Left ventricle myocardium inferior (tissue), 1 donor: Measurements from ENCODE around the gene CD46. TPM values are rescaled to one million over a fixed set of nuclear protein-coding genes. Genes with fewer than 3 reads are reported as not detected.

Experiments
- DNase-seq: peaks from one replicate; pipeline ENCODE4 v3.0.0-alpha.2; 2020
- H3K27ac ChIP-seq: fragments of 200-600 bp; replicated peaks from 2 replicates; pipeline ENCODE4 v1.8.0; 2021
- H3K27me3 ChIP-seq: fragments of 200-600 bp; 2 replicates; pipeline ENCODE4 v1.8.0; 2021; ENCODE audit warnings: low read depth
- H3K36me3 ChIP-seq: fragments of 200-600 bp; 2 replicates; pipeline ENCODE4 v1.8.0; 2021
- H3K4me1 ChIP-seq: fragments of 200-600 bp; 2 replicates; pipeline ENCODE4 v1.8.0; 2021
- H3K4me3 ChIP-seq: fragments of 200-600 bp; 2 replicates; pipeline ENCODE4 v1.8.0; 2021; ENCODE audit warnings: mild to moderate bottlenecking, moderate library complexity
- H3K9me3 ChIP-seq: fragments of 200-600 bp; replicated peaks from 2 replicates; pipeline ENCODE4 v1.8.0; 2021
- CTCF ChIP-seq: fragments of 200-600 bp; IDR thresholded peaks from 2 replicates; pipeline ENCODE4 v1.8.0; 2021; ENCODE audit warnings: antibody characterized with exemption, mild to moderate bottlenecking, borderline replicate concordance
- intact Hi-C: fragments of 100-400 bp; cut with micrococcal nuclease; formaldehyde crosslinking; loops from one replicate; pipeline ENCODE4 v1.11.0; 2022
- total RNA-seq: library from RNA; stranded (reverse); fragmentation: NEBNext Ultra II Directional; extraction: Animal tissue kit (Norgen Biotek cat#: 25700); gene quantifications from one replicate; pipeline ENCODE4 v1.2.1, GENCODE V29; 2021
- donor health status: DM: no; HTN: yes; CAD: no; lungs with severe emphysema.

Gene CD46
- total RNA-seq, 1 donor from 2014 or later: 105 TPM

DNA sequence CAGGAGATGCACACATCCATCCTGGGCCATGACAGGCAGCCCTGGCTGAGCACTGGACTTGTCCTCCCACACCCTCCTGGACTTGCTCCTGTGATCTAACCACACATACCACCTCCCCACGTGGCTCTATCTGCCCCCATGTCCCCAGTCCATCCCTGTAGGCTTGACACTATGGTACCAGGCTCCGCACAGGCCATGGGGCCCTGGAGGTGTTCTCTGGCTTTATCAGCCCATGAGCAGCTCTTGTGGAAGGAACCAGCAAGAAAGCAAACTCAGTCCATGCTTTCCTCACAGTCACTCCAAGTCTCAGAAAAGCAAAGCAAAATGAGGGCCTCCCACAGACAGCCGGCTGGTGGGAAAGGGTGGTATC lies 61.6 kb downstream of the CD46 start:
- intact Hi-C loops: no loop called here
- H3K4me3 ChIP-seq: peak overlapping the region; percentile 54
- peak overlapping the region; percentile 97 for H3K27ac ChIP-seq
- H3K9me3 ChIP-seq: no peaks in the 10 kb centered on the region
- no peak for DNase-seq
- TF ChIP-seq CTCF: no peak
- H3K4me1 ChIP-seq: peaks cover 97% of the 10 kb centered on the region
- H3K36me3 ChIP-seq: peaks cover 93% of the 10 kb centered on the region
- no peaks in the 10 kb centered on the region for H3K27me3 ChIP-seq

GRCh38 chr1:207813946-207814345 lies 62.1 kb downstream of the CD46 start:
- Histone ChIP-seq H3K36me3 (peaks cover 93% of the 10 kb centered on the region), H3K4me3 (peak overlapping the region; percentile 54), H3K4me1 (peaks cover 97% of the 10 kb centered on the region), H3K27me3 (no peaks in the 10 kb centered on the region), H3K9me3 (no peaks in the 10 kb centered on the region), H3K27ac (peak overlapping the region; percentile 97)
- no peak for TF ChIP-seq CTCF
- DNase-seq: no peak
- intact Hi-C loops: no loop called here

- H3K36me3 ChIP-seq: peaks cover 93% of the 10 kb centered on the region
- H3K9me3 ChIP-seq: no peaks in the 10 kb centered on the region
- DNase-seq: no peak
- intact Hi-C loops: no loop called here
- H3K4me1 ChIP-seq: peaks cover 97% of the 10 kb centered on the region
- peak overlapping the region; percentile 54 for H3K4me3 ChIP-seq
- H3K27me3 ChIP-seq: no peaks in the 10 kb centered on the region
- TF ChIP-seq CTCF: no peak
- H3K27ac ChIP-seq: peak overlapping the region; percentile 97
These were observed 62.6 kb downstream of the CD46 start for GRCh38 chr1:207814469-207814868.

DNA sequence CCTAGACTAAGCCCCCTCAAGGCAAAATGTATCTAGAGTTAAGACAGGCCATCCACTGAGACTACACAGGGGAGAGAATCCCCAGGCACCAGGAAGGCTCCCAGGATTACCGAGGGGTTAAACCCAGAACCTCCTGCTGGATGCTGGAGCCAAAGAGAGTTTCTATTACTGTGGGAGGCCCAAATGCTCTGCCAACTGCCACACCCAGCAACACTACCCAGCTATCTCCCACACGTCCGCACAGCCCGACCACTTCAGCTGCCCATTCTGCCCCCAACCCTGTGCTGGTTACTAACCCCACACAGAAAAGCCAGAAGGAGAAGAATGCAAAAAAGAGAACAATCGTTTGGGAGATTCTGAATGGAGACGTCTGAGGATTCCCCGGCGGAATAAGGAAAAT lies 63.6 kb downstream of the CD46 start:
- H3K36me3 ChIP-seq: peaks cover 92% of the 10 kb centered on the region
- H3K9me3 ChIP-seq: no peaks in the 10 kb centered on the region
- intact Hi-C loops: no loop called here
- TF ChIP-seq CTCF: no peak
- H3K4me1 ChIP-seq: peaks cover 97% of the 10 kb centered on the region
- H3K27ac ChIP-seq: peak overlapping the region; percentile 97
- no peaks in the 10 kb centered on the region for H3K27me3 ChIP-seq
- H3K4me3 ChIP-seq: peak overlapping the region; percentile 54
- no peak for DNase-seq

- no peak for TF ChIP-seq CTCF
- no peak for DNase-seq
- H3K36me3 ChIP-seq: peaks cover 92% of the 10 kb centered on the region
- no peaks in the 10 kb centered on the region for H3K27me3 ChIP-seq
- intact Hi-C loops: no loop called here
- no peaks in the 10 kb centered on the region for H3K9me3 ChIP-seq
- H3K27ac ChIP-seq: peak overlapping the region; percentile 97
- H3K4me1 ChIP-seq: peaks cover 97% of the 10 kb centered on the region
- H3K4me3 ChIP-seq: peak overlapping the region; percentile 54
These were observed 64.0 kb downstream of the CD46 start for GRCh38 chr1:207815913-207816291.

DNA sequence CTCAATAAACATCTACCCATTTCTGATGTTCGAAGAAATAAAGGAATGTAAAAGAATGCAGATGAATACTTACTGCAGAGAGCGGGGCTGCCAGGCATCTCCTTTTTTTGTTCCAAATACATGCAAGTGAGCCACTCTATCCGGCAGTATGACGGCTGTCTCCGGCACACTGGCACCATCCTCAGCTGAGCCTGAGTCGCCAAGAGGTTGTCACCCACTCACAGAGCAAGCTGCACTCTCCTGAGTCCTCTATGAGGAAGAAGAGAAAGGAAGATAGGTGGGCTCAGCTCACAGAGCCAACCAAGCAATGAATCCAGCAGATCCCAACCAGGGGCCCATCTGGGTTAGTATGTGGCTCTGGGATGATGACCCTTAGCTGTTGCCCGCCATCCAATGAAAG lies 65.3 kb downstream of the CD46 start:
- TF ChIP-seq CTCF: no peak
- Histone ChIP-seq H3K27ac (peak overlapping the region; percentile 97), H3K4me3 (peak overlapping the region; percentile 57), H3K9me3 (no peaks in the 10 kb centered on the region), H3K27me3 (no peaks in the 10 kb centered on the region), H3K36me3 (peaks cover 92% of the 10 kb centered on the region), H3K4me1 (peaks cover 97% of the 10 kb centered on the region)
- intact Hi-C loops: no loop called here
- DNase-seq: no peak
